NB4 (cell line): Measurements from ENCODE around the gene TCF4.

Experiments used
- CTCF ChIP-seq: IDR thresholded peaks from one replicate; pipeline ENCODE4 v1.5.1; 2012; ENCODE audit warnings: low read depth, low read length
- MYC ChIP-seq: IDR thresholded peaks from 2 replicates; pipeline ENCODE4 v1.6.1; 2011; ENCODE audit warnings: low read depth, low read length
- POLR2A ChIP-seq: IDR thresholded peaks from 2 replicates; pipeline ENCODE4 v1.6.1; 2011; ENCODE audit warnings: mild to moderate bottlenecking; ENCODE audit not compliant: insufficient read length; ENCODE audit errors: extremely low read depth
- TF ChIP-seq, protein P1 (sequence below): IDR thresholded peaks from 2 replicates; pipeline ENCODE4 v1.6.1; 2011; ENCODE audit warnings: low read depth, low read length

- TF ChIP-seq CTCF (no peak), MYC (no peak), POLR2A (no peak)
- TF ChIP-seq, protein P1, sequence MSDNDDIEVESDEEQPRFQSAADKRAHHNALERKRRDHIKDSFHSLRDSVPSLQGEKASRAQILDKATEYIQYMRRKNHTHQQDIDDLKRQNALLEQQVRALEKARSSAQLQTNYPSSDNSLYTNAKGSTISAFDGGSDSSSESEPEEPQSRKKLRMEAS, result no peak
These were observed 8.3 kb downstream of the TCF4 start for GRCh38 chr18:55579501-55580270.
